ENCODE results near the gene WDR72. TPM values are rescaled to one million over a fixed set of nuclear protein-coding genes. Genes with fewer than 3 reads are reported as not detected.

The WDR72 gene
- total RNA-seq, 2 experiments from 2014 or later, result not detected

DNA sequence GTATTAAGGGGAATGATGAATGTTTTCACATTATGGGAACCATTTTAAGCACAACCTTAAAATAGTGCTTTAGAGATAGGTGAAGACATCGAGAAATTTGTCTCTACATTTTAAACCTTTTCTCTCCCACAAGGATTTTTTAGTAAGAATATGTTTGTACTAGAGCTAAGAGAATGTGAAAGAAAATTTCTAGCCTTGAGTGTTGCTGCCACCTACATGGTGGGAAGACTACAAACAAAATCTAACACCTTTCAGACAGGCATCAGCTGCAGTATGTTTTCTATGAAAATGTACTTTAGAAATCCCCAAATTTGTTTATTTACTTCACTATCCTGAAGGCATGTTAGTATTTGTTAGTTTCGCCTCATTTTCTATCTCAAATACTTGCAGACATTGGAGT lies 247.4 kb downstream of the WDR72 start:
- ChIA-PET POLR2A (no interaction called here), CTCF (no interaction called here)
- no peaks in the 10 kb centered on the region for H3K4me1 Mint-ChIP-seq
- H3K27me3 Mint-ChIP-seq, result peaks cover 4% of the 10 kb centered on the region
- ATAC-seq (no peak), DNase-seq (no peak)
- H3K4me3 Mint-ChIP-seq, result no peak overlapping the region
- no peaks in the 10 kb centered on the region for H3K9me3 Mint-ChIP-seq (ENCODE audit: low read depth)
- no peaks in the 10 kb centered on the region for H3K36me3 Mint-ChIP-seq (ENCODE audit: low read depth)
- no peak overlapping the region for H3K27ac Mint-ChIP-seq
- intact Hi-C loops (cut with DNase I, micrococcal nuclease), result no loop called here

- no peak for DNase-seq
- CTCF ChIA-PET, result no interaction called here
- intact Hi-C loops (cut with DNase I, micrococcal nuclease), result no loop called here
- peaks cover 3% of the 10 kb centered on the region for H3K27me3 Mint-ChIP-seq
- ATAC-seq, result no peak
- H3K4me1 Mint-ChIP-seq, result no peaks in the 10 kb centered on the region
- H3K9me3 Mint-ChIP-seq (ENCODE audit: low read depth), result no peaks in the 10 kb centered on the region
- H3K4me3 Mint-ChIP-seq, result no peak overlapping the region
- H3K36me3 Mint-ChIP-seq (ENCODE audit: low read depth), result no peaks in the 10 kb centered on the region
- no peak overlapping the region for H3K27ac Mint-ChIP-seq
- POLR2A ChIA-PET, result no interaction called here
These were observed 248.3 kb downstream of the WDR72 start for GRCh38 chr15:53511175-53511574.

DNA sequence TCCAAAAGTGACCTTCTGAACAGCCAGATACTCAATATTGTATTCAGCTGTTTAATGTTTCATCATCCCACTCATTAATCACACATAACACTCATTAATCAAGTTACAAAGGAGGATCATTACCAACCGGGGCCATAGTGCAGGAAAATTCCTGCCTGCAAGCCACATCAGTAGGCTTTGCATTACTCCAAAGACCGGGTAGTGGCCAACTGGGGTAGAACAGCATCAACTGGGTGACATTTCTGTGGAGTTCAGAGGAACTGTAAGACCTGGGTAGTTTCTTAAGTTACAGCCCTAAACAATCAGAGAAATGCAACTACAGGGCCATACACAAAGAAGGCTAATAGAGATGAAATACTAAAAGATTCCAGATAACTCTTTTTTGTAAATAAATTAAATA lies 253.1 kb downstream of the WDR72 start:
- CTCF ChIA-PET, result no interaction called here
- Mint-ChIP-seq H3K4me1 (no peaks in the 10 kb centered on the region), H3K27ac (no peak overlapping the region), H3K9me3 (ENCODE audit: low read depth) (no peaks in the 10 kb centered on the region), H3K4me3 (no peak overlapping the region), H3K27me3 (peaks cover 4% of the 10 kb centered on the region), H3K36me3 (ENCODE audit: low read depth) (no peaks in the 10 kb centered on the region)
- ATAC-seq, result no peak
- DNase-seq, result no peak
- intact Hi-C loops (cut with DNase I, micrococcal nuclease), result no loop called here
- POLR2A ChIA-PET, result no interaction called here

GRCh38 chr15:53498996-53499395 lies 260.5 kb downstream of the WDR72 start:
- CTCF ChIA-PET, result no interaction called here
- POLR2A ChIA-PET, result no interaction called here
- intact Hi-C loops (cut with DNase I, micrococcal nuclease), result no loop called here
- no peak for DNase-seq
- Mint-ChIP-seq H3K9me3 (ENCODE audit: low read depth) (no peaks in the 10 kb centered on the region), H3K27me3 (peaks cover 2% of the 10 kb centered on the region), H3K27ac (no peak overlapping the region), H3K36me3 (ENCODE audit: low read depth) (no peaks in the 10 kb centered on the region), H3K4me3 (no peak overlapping the region), H3K4me1 (no peaks in the 10 kb centered on the region)
- no peak for ATAC-seq

DNA sequence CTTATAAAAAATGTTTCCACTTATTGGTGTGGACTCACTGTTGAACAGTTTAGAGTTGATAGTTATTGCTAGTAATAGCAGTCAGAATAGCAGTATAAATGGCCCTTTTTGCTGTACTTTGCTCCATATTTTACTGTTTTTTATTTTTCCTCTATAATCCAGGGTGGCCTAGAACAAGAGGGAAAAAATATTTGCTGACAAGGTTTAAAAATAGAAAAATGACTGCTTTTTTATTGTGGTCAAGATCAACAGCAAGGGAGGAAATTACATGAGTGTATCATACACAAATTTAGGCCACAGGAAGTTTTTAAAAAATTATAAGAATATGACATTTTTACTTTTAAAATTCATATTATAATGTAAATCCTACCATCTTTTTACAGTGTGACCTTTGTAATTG lies 269.1 kb downstream of the WDR72 start:
- H3K27me3 Mint-ChIP-seq, result no peaks in the 10 kb centered on the region
- ChIA-PET POLR2A (no interaction called here), CTCF (no interaction called here)
- intact Hi-C loops (cut with DNase I, micrococcal nuclease), result no loop called here
- H3K36me3 Mint-ChIP-seq (ENCODE audit: low read depth), result no peaks in the 10 kb centered on the region
- no peaks in the 10 kb centered on the region for H3K9me3 Mint-ChIP-seq (ENCODE audit: low read depth)
- no peak overlapping the region for H3K4me3 Mint-ChIP-seq
- no peaks in the 10 kb centered on the region for H3K4me1 Mint-ChIP-seq
- ATAC-seq (no peak), DNase-seq (no peak)
- no peak overlapping the region for H3K27ac Mint-ChIP-seq

DNA sequence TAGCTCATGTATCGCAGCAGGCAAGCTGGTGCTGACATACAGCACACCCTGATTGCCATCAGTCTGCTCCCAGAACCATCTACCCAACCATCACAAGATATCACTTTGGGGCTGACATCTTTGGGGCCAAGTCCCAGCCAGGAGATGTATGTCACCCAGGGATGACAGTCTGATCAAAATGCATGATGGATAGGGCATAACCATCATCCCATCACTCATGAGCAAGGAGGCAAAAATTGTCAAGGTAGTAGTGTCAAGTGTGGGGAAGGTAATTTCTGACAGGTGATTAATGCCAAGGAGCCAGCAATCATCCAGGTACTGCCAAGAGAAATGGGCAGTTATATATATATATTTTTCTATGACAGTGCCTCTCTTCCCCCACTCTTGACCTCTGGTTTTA lies 277.4 kb downstream of the WDR72 start:
- Mint-ChIP-seq H3K36me3 (ENCODE audit: low read depth) (no peaks in the 10 kb centered on the region), H3K9me3 (ENCODE audit: low read depth) (no peaks in the 10 kb centered on the region), H3K4me1 (no peaks in the 10 kb centered on the region), H3K27me3 (no peaks in the 10 kb centered on the region), H3K4me3 (no peak overlapping the region), H3K27ac (no peak overlapping the region)
- ChIA-PET POLR2A (no interaction called here), CTCF (no interaction called here)
- DNase-seq (no peak), ATAC-seq (no peak)
- intact Hi-C loops (cut with DNase I, micrococcal nuclease), result no loop called here

- DNase-seq, result no peak
- Mint-ChIP-seq H3K9me3 (ENCODE audit: low read depth) (no peaks in the 10 kb centered on the region), H3K4me3 (no peak overlapping the region), H3K36me3 (ENCODE audit: low read depth) (no peaks in the 10 kb centered on the region), H3K4me1 (no peaks in the 10 kb centered on the region), H3K27ac (no peak overlapping the region), H3K27me3 (no peaks in the 10 kb centered on the region)
- ChIA-PET CTCF (no interaction called here), POLR2A (no interaction called here)
- intact Hi-C loops (cut with DNase I, micrococcal nuclease), result no loop called here
- no peak for ATAC-seq
These were observed 281.3 kb downstream of the WDR72 start for GRCh38 chr15:53477981-53478766.

GRCh38 chr15:53473886-53474285 lies 285.6 kb downstream of the WDR72 start:
- Mint-ChIP-seq H3K36me3 (ENCODE audit: low read depth) (no peaks in the 10 kb centered on the region), H3K9me3 (ENCODE audit: low read depth) (peaks cover 5% of the 10 kb centered on the region), H3K27me3 (no peaks in the 10 kb centered on the region), H3K27ac (no peak overlapping the region), H3K4me1 (no peaks in the 10 kb centered on the region), H3K4me3 (no peak overlapping the region)
- intact Hi-C loops (cut with DNase I, micrococcal nuclease), result no loop called here
- no peak for DNase-seq
- ChIA-PET CTCF (no interaction called here), POLR2A (no interaction called here)
- no peak for ATAC-seq

DNA sequence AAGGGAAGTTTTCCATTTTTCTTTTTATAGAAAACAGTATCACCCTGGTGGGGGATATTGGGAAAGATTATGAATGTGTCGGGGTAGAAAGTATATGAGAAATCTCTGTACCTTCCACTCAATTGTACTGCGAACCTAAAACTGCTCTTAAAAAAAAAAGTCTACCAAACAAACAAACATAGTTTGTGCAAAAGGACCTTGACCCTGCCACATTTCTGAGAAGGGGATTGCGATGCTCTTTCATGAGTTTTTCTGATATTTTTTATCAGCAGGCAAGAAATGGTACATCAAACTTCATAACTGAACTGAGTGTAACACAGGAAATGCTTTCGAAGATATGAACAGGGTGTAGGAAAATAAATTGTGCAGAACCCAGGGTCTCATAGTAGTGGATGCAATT lies 286.0 kb downstream of the WDR72 start:
- H3K4me3 Mint-ChIP-seq, result no peak overlapping the region
- ChIA-PET CTCF (no interaction called here), POLR2A (no interaction called here)
- DNase-seq (no peak), ATAC-seq (no peak)
- H3K9me3 Mint-ChIP-seq (ENCODE audit: low read depth), result peaks cover 5% of the 10 kb centered on the region
- no peaks in the 10 kb centered on the region for H3K27me3 Mint-ChIP-seq
- no peaks in the 10 kb centered on the region for H3K36me3 Mint-ChIP-seq (ENCODE audit: low read depth)
- intact Hi-C loops (cut with DNase I, micrococcal nuclease), result no loop called here
- no peak overlapping the region for H3K27ac Mint-ChIP-seq
- H3K4me1 Mint-ChIP-seq, result no peaks in the 10 kb centered on the region

DNA sequence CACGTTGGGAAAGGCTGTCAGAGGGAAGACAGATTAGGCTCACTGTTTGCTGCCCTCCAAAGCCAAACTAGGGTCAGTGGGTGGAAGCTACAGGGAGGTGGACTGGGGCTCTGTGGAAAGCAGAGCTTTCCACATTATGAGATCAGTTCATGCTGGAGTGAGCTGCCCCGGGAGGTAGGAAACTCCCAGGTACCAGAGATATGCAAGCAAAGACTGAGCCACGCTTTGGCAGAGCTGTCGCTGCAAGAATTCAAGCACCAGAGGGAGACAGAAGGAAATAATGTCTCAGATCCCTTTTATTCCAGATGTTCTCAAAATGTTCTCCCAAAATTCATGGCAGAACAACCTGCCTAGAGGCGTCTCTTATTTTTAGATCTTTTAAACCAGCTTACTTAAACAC lies 286.6 kb downstream of the WDR72 start:
- H3K4me3 Mint-ChIP-seq, result no peak overlapping the region
- ChIA-PET CTCF (no interaction called here), POLR2A (no interaction called here)
- peaks cover 5% of the 10 kb centered on the region for H3K9me3 Mint-ChIP-seq (ENCODE audit: low read depth)
- intact Hi-C loops (cut with DNase I, micrococcal nuclease), result no loop called here
- ATAC-seq (no peak), DNase-seq (no peak)
- H3K4me1 Mint-ChIP-seq, result no peaks in the 10 kb centered on the region
- H3K36me3 Mint-ChIP-seq (ENCODE audit: low read depth), result no peaks in the 10 kb centered on the region
- no peak overlapping the region for H3K27ac Mint-ChIP-seq
- no peaks in the 10 kb centered on the region for H3K27me3 Mint-ChIP-seq

DNA sequence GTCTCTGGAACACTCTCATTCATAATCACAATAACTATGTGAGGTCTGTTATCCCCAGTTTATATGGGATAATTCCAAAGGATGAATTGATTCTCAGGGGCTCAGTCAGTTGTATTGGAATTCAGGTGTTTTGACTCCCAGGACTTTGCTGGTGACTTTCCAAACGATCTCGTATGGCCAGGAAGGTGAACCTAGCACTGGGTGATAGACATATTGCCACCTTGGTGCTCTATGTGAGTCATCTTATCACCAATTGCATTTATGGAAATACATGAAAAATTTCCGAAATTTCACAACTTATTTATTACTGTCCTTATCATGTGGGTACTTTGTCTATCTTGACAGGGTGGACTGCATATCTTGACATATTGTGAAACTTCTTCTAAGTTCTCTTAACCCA lies 287.3 kb downstream of the WDR72 start:
- Mint-ChIP-seq H3K9me3 (ENCODE audit: low read depth) (peaks cover 5% of the 10 kb centered on the region), H3K27me3 (no peaks in the 10 kb centered on the region), H3K36me3 (ENCODE audit: low read depth) (no peaks in the 10 kb centered on the region), H3K4me3 (no peak overlapping the region), H3K27ac (no peak overlapping the region), H3K4me1 (no peaks in the 10 kb centered on the region)
- no peak for DNase-seq
- ATAC-seq, result no peak
- ChIA-PET CTCF (no interaction called here), POLR2A (no interaction called here)
- intact Hi-C loops (cut with DNase I, micrococcal nuclease), result no loop called here

DNA sequence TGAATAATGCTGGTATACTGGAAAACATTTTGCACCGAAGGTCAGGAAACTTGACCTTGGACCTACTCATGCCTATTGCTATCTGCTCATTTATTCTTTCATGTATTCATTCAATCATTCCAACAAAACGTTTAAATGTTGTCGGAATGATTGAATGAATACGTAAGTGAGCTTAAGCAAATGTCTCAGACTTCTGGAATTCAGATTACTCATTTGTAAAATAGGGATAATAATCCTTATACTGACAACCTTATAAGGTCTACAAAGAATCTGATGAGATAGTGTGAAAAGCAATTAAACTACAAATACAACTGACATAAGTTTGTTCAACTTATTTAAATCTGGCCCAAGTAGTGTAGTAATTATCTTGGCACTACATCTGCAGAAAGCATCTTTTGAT lies 288.7 kb downstream of the WDR72 start:
- Mint-ChIP-seq H3K9me3 (ENCODE audit: low read depth) (peaks cover 5% of the 10 kb centered on the region), H3K36me3 (ENCODE audit: low read depth) (no peaks in the 10 kb centered on the region), H3K4me3 (no peak overlapping the region), H3K27me3 (no peaks in the 10 kb centered on the region), H3K4me1 (no peaks in the 10 kb centered on the region), H3K27ac (no peak overlapping the region)
- intact Hi-C loops (cut with DNase I, micrococcal nuclease), result no loop called here
- ATAC-seq, result no peak
- ChIA-PET CTCF (no interaction called here), POLR2A (no interaction called here)
- DNase-seq, result no peak

- Mint-ChIP-seq H3K4me1 (no peaks in the 10 kb centered on the region), H3K9me3 (ENCODE audit: low read depth) (peaks cover 5% of the 10 kb centered on the region), H3K27me3 (no peaks in the 10 kb centered on the region), H3K27ac (no peak overlapping the region), H3K36me3 (ENCODE audit: low read depth) (no peaks in the 10 kb centered on the region), H3K4me3 (no peak overlapping the region)
- ATAC-seq, result no peak
- CTCF ChIA-PET, result no interaction called here
- intact Hi-C loops (cut with DNase I, micrococcal nuclease), result no loop called here
- POLR2A ChIA-PET, result no interaction called here
- DNase-seq, result no peak
These were observed 290.0 kb downstream of the WDR72 start for GRCh38 chr15:53469422-53469821.

Data from activated CD4-positive, alpha-beta T cell treated with anti-CD3 and anti-CD28 coated beads for 36 hours (primary cell).